ENCODE measurements around the gene WDR11. TPM values are rescaled to one million over a fixed set of nuclear protein-coding genes. Genes with fewer than 3 reads are reported as not detected.

WDR11 gene
- total RNA-seq, 1 donor: 87.2 TPM

DNA sequence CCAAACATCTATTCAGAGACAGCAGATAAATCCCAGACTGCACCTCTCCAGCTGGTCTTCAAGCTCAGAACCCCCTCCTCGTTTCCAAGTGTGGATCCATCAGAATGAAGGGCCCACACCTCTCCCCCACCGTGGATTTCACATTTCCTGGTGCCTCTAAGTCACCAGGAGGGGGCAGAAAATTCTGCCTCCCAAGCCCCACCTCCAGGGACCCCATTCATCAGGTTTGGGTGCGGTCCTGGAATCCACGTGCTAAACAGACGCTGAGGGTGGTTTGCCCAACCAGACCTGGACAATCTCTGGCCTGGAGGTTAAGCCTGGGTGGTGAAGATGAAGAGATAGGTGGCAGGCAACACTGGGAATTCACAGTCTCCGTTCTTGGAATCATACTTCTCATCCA, 92.4 kb downstream of the WDR11 start:
- Histone ChIP-seq H3K4me1 (ENCODE audit: insufficient read depth, low read length) (peaks cover 4% of the 10 kb centered on the region), H2AFZ (ENCODE audit: low read length) (no peak overlapping the region), H3K27me3 (ENCODE audit: insufficient read depth, low read length) (no peaks in the 10 kb centered on the region), H3K4me2 (ENCODE audit: insufficient read depth, low read length) (no peak overlapping the region), H3K36me3 (ENCODE audit: insufficient read depth, low read length) (no peaks in the 10 kb centered on the region), H3K9me3 (ENCODE audit: low read depth, low read length) (no peaks in the 10 kb centered on the region), H3K79me2 (ENCODE audit: insufficient read depth, low read length) (no peaks in the 10 kb centered on the region), H3K27ac (ENCODE audit: low read depth, low read length) (no peak overlapping the region), H3K4me3 (ENCODE audit: insufficient read depth, low read length) (no peak overlapping the region), H4K20me1 (ENCODE audit: insufficient read depth, low read length) (no peaks in the 10 kb centered on the region)
- DNase-seq (ENCODE audit: insufficient read length, low spot score, missing footprints): no peak
- TF ChIP-seq, protein P1, sequence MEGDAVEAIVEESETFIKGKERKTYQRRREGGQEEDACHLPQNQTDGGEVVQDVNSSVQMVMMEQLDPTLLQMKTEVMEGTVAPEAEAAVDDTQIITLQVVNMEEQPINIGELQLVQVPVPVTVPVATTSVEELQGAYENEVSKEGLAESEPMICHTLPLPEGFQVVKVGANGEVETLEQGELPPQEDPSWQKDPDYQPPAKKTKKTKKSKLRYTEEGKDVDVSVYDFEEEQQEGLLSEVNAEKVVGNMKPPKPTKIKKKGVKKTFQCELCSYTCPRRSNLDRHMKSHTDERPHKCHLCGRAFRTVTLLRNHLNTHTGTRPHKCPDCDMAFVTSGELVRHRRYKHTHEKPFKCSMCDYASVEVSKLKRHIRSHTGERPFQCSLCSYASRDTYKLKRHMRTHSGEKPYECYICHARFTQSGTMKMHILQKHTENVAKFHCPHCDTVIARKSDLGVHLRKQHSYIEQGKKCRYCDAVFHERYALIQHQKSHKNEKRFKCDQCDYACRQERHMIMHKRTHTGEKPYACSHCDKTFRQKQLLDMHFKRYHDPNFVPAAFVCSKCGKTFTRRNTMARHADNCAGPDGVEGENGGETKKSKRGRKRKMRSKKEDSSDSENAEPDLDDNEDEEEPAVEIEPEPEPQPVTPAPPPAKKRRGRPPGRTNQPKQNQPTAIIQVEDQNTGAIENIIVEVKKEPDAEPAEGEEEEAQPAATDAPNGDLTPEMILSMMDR (IDR thresholded peaks at IDR 0.05; ENCODE audit: extremely low read depth, low read depth, low read length): no peak

DNA sequence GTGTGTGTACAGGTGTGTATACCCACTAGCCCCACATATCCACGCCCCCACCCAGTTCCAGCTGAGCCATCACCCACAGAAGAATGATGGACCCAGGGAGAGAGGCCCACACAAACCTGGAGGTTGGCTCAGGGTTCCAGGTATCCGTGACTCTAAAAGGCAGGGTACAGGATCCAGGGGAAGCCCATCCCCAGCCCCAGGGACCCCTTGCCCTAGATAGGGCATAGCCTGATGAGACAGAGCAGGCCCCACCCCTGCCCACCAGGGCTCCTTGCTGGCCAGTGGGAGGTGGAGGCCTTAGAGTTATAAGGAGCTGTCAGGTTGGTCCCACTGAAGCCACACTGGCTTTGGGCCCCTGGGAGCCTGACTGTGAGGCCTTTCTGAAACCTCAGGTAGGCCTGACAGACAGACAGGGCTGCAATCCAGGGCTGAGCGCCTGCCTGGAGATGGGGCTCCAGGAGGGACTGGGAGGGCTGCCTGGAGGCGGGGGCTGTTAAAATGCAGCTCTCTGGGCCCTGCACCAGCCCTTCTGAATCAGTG, 93.5 kb downstream of the WDR11 start:
- Histone ChIP-seq H3K4me3 (ENCODE audit: insufficient read depth, low read length) (no peak overlapping the region), H2AFZ (ENCODE audit: low read length) (no peak overlapping the region), H3K4me1 (ENCODE audit: insufficient read depth, low read length) (peaks cover 4% of the 10 kb centered on the region), H3K27me3 (ENCODE audit: insufficient read depth, low read length) (peaks cover 1% of the 10 kb centered on the region), H4K20me1 (ENCODE audit: insufficient read depth, low read length) (no peaks in the 10 kb centered on the region), H3K27ac (ENCODE audit: low read depth, low read length) (no peak overlapping the region), H3K36me3 (ENCODE audit: insufficient read depth, low read length) (no peaks in the 10 kb centered on the region), H3K4me2 (ENCODE audit: insufficient read depth, low read length) (no peak overlapping the region), H3K9me3 (ENCODE audit: low read depth, low read length) (no peaks in the 10 kb centered on the region), H3K79me2 (ENCODE audit: insufficient read depth, low read length) (no peaks in the 10 kb centered on the region)
- DNase-seq (ENCODE audit: insufficient read length, low spot score, missing footprints): no peak
- TF ChIP-seq, protein P1 (IDR thresholded peaks at IDR 0.05; ENCODE audit: extremely low read depth, low read depth, low read length): no peak

DNA sequence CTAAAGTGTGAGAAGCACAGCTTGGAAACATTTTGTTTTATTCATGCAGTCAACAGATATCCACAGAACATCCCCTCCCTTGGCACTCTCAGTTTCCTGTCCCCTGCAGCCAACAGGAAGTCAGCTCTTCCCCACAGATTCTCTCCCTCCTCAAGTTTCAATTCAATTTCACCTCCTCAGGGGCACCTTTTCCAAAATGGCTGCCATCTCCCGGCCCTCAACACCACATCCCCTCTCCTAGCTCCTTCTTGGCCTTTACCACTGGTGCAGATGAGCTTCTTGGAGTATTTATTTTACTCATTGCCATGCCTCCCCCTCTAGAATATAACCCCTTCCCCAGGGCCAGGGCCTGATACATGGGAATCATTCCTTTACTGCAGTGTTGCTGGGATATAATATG, 94.0 kb downstream of the WDR11 start:
- Histone ChIP-seq H2AFZ (ENCODE audit: low read length) (no peak overlapping the region), H3K4me1 (ENCODE audit: insufficient read depth, low read length) (peaks cover 4% of the 10 kb centered on the region), H3K9me3 (ENCODE audit: low read depth, low read length) (no peaks in the 10 kb centered on the region), H3K27ac (ENCODE audit: low read depth, low read length) (no peak overlapping the region), H3K4me2 (ENCODE audit: insufficient read depth, low read length) (no peak overlapping the region), H3K4me3 (ENCODE audit: insufficient read depth, low read length) (no peak overlapping the region), H4K20me1 (ENCODE audit: insufficient read depth, low read length) (no peaks in the 10 kb centered on the region), H3K27me3 (ENCODE audit: insufficient read depth, low read length) (peaks cover 6% of the 10 kb centered on the region), H3K36me3 (ENCODE audit: insufficient read depth, low read length) (no peaks in the 10 kb centered on the region), H3K79me2 (ENCODE audit: insufficient read depth, low read length) (no peaks in the 10 kb centered on the region)
- DNase-seq (ENCODE audit: insufficient read length, low spot score, missing footprints): no peak
- TF ChIP-seq, protein P1 (IDR thresholded peaks at IDR 0.05; ENCODE audit: extremely low read depth, low read depth, low read length): no peak

DNA sequence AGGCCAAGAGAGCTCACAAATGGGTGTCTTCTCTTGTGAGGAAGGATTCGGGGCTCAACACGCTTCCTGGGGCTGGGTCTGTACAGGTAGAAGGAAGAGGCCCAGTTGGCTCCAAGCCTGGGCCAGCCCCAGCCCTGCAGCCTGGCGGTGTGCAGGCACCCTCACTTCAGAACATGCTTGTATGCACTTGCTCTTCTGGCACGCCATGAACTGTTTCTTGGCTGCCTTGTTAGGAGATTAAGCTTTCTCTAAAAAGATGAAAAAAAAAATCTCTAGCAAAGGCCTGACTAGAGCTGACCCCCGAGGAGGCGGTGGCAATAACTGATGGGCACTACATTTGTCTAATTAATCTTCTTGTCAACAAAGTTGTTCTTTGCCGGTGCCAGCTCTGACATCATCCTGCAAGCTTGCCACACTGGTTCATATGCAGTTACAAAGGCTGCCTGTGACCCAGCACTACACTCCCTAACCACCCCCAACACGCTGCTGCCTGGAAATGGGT, 94.7 kb downstream of the WDR11 start:
- no peak for DNase-seq (ENCODE audit: insufficient read length, low spot score, missing footprints)

More for the DNA sequence above, 94.7 kb downstream of the WDR11 start:
- TF ChIP-seq, protein P1 (IDR thresholded peaks at IDR 0.05; ENCODE audit: extremely low read depth, low read depth, low read length): no peak
- Histone ChIP-seq H3K9me3 (ENCODE audit: low read depth, low read length) (no peaks in the 10 kb centered on the region), H2AFZ (ENCODE audit: low read length) (no peak overlapping the region), H3K4me1 (ENCODE audit: insufficient read depth, low read length) (peaks cover 4% of the 10 kb centered on the region), H3K79me2 (ENCODE audit: insufficient read depth, low read length) (no peaks in the 10 kb centered on the region), H3K36me3 (ENCODE audit: insufficient read depth, low read length) (no peaks in the 10 kb centered on the region), H3K4me2 (ENCODE audit: insufficient read depth, low read length) (no peak overlapping the region), H3K27me3 (ENCODE audit: insufficient read depth, low read length) (peaks cover 8% of the 10 kb centered on the region), H3K27ac (ENCODE audit: low read depth, low read length) (no peak overlapping the region), H4K20me1 (ENCODE audit: insufficient read depth, low read length) (no peaks in the 10 kb centered on the region), H3K4me3 (ENCODE audit: insufficient read depth, low read length) (no peak overlapping the region)

All from osteoblast (primary cell).